Heart left ventricle (tissue), 13 donors: ENCODE data around the gene CSF2.
A peak's percentile ranks its signal among the peaks of the same experiment; 100 is the strongest.

Source experiments
- POLR2A ChIP-seq, 2 donors: fragments of 450-650 bp; IDR thresholded peaks; one replicate each; pipeline ENCODE4 v1.6.1; 2017; ENCODE audit warnings: antibody characterized with exemption in 2 of 2, mild to moderate bottlenecking in 2 of 2, moderate library complexity in 2 of 2
- TF ChIP-seq, protein P1 (sequence below), 12 donors: fragments of 200-600 bp; sonication (generic) in 4 of 12; IDR thresholded peaks; one replicate each; pipeline versions ENCODE4 v1.5.0 to v1.8.0; 2018 to 2022; ENCODE audit warnings: antibody characterized with exemption in 12 of 12, mild to moderate bottlenecking in 5 of 12
- donor health status: ischemic (EF 13 %, LVEDD 7.1; RV severe dilation, severe dysfunction).
- donor health status: DM: no; HTN: yes; CAD: no.
- donor health status: DM: no; HTN: no; CAD: no.
- donor health status: ischemic (EF 25% LVEDD 6.9; RV normal size, moderate dysfunction).
- donor health status: ischemic (EF 25% LVEDD 5.7; RV mildly dilated, moderate dysfunction).
- donor health status: ischemic (EF 35%, LVEDD 5.7; RV mildly dilated, moderate dysfunction).
- donor health status: nonischemic (EF 11% LVEDD 7.7; RV severe dilation, severe dysfunction).
- donor health status: DM: yes; HTN: yes; CAD: no.
- donor health status: PGD.
- donor health status: ischemic (EF 29% LVEDD 5.4; RV normal size, mild dysfunction).
- donor health status: nonischemic (EF 23%, LVEDD 6.1; RV moderate dilation, normal function).

DNA sequence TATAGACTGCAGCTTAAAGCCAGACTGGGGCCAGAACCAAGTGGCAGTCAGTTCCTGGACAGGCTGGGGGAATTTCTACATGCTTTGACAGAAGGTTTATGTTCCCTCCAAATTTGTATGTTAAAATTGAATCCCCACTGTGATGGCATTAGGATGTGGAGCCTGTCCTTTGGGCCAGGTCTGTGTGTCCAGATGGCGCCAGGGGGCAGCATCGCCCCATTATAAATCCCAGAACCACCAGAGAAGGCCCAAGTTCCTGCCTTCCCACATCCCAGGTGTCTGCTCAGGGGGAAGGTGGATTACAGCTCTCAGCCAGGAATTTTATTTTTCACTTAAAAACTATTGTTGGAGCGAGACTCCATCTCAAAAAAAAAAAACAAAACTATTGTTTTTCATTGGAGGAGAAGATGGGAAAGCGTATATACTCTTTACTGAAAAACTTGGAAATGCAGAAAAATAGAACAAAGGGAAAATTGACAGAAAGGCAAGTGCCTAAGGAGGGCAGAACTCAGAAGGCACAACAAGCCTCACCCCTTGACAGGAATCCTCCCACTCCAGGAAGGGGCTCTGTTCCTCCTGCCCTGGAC is 8.1 kb upstream of the CSF2 start:
- TF ChIP-seq, protein P1, sequence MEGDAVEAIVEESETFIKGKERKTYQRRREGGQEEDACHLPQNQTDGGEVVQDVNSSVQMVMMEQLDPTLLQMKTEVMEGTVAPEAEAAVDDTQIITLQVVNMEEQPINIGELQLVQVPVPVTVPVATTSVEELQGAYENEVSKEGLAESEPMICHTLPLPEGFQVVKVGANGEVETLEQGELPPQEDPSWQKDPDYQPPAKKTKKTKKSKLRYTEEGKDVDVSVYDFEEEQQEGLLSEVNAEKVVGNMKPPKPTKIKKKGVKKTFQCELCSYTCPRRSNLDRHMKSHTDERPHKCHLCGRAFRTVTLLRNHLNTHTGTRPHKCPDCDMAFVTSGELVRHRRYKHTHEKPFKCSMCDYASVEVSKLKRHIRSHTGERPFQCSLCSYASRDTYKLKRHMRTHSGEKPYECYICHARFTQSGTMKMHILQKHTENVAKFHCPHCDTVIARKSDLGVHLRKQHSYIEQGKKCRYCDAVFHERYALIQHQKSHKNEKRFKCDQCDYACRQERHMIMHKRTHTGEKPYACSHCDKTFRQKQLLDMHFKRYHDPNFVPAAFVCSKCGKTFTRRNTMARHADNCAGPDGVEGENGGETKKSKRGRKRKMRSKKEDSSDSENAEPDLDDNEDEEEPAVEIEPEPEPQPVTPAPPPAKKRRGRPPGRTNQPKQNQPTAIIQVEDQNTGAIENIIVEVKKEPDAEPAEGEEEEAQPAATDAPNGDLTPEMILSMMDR (IDR thresholded peaks at IDR 0.05), result peak; percentile 34 to 60 (median 48)
- TF ChIP-seq POLR2A (IDR thresholded peaks at IDR 0.05), result no peak
